NAMALWA (cell line): Measurements from ENCODE around the gene CECR2.

Experiments used
- DNase-seq: peaks from one replicate; pipeline ENCODE4 v3.0.0-alpha.2; 2015; ENCODE audit warnings: low spot score

Gene CECR2

DNA sequence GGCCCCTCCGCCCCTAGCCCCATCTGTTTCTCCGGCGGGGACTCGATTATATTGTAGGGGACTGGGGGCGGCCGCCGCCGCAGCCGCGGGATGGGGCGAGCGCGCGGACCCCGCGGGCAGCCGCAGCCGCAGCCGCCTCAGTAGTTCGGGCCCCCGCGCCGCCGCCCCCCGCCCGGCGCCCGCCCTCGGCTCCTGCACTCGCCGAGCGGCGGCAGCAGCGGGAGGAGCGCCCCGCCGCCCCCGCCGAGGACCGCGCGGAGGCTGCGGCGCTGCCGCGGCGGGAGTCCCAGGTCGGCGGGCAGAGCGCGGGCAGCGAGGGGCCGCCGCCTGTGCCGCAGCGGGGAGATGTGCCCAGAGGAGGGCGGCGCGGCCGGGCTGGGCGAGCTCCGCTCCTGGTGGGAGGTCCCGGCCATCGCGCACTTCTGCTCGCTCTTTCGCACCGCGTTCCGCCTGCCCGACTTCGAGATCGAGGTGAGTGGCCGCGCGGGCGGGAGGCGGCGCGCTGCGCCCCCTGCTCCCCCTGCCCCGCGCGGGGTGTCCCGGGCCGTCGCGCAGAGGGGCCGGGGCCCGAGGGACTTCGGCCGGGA lies at the start of gene CECR2:
Gene CECR2, plus strand, starts transcription at position 22 of the 587 bp plus-strand sequence. Its CDS starts 324 bp downstream, at position 346.
- no peak for DNase-seq

DNA sequence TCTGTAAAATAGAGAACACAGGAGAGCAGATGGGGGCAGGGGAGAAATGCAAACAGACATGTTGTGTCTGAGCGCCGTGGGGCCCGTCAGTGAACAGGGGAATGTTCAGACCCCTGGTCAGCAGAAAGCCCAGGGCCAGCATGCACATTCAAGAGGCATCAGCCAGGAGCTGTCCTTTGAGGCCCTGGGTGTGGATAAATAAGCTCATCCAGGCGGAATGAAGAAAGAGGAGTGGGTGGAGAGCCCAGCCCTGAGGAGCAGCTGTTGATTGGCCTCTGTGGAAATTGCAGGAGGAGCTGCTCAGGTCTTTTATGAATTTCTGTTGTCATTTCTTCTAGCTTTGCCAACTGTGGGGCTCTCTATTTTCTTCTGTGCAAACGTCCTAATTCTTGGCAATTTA lies 49.7 kb upstream of the CECR2 start:
- no peak for DNase-seq

DNA sequence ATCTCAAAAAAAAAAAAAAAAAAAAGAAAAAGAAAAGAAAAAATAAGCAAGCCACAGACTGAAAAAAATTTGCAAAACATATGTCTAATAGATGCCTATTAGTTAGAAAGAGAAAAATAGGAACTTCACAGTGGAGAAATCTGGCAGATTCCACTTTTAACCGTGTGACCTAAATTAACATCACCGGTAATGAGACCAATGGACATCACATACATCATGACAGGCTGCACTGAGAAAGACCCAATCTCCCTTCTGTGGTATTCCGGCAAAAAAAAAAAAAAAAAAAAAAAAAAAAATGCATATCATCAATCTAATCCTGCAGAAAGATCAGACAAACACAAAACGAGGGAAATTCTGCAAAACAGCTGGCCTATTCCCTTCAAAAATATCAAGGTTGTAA lies 46.7 kb upstream of the CECR2 start:
- DNase-seq, result no peak

DNA sequence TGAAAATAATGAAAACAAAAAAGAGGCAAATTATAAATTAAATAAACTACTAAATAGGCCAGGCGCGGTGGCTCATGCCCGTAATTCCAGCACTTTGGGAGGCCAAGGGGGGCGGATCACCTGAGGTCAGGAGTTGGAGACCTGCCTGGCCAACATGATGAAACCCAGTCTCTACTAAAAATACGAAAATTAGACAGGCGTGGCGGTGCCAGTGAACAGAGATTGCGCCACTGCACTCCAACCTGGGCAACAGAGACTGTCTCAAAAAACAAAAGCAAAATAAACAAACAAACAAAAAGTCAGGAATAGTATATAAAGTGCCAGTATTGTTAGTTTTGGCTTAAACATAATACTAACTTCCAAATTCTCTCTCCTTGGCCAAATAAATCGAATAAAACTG lies 37.6 kb upstream of the CECR2 start:
- no peak for DNase-seq

DNA sequence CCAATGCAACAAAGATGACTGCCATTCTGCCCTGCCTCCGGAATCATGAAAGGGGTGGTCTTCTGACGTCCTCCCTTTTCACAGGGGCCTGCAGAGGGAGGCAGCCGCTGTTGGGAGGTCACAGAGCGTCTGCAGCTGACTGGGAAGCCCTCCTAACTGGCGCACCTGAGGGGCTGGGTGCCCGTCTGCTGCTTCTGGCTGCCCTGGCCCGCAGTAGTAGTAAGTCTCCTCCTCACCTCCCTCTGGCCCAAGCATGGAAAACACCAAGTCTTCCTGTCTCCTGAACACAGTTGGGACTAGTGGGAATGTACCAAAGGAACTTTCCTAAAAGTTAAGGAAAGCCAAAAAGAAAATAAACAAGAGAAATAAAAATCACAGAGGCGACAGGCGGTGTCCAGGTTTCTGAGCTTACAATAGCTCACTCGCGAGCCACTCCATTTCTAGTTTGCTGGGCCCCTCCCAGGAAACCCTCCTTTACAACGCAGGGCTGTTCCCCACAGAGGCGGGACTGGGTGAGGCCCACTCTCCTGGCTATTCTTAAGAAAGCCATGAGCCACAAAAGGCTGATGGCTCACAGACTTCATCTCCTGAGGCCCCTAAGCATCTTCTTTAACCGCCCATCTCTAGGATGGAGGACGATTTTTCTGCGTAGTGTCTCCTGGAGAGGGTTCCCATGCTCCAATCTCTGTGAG lies 37.0 kb upstream of the CECR2 start:
- no peak for DNase-seq

DNA sequence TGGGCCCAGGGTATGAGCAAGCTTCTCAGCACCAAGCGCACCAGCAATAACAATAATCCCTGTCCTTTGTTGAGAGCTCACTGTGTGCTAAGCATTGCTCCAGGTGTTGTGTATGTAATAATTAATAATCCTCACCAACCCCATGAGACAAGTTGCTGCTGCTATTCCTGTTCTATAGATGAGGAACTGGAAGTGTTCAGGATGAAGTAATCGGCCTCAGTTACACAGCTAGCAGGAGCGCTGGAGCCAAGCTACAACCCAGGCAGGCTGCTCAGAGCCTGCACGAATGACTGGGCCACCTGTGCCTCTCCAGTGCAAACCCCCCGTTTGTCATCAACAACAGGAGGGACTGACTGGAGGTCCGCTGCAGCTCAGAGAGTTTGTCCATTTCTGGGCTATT lies 35.2 kb upstream of the CECR2 start:
- no peak for DNase-seq

DNA sequence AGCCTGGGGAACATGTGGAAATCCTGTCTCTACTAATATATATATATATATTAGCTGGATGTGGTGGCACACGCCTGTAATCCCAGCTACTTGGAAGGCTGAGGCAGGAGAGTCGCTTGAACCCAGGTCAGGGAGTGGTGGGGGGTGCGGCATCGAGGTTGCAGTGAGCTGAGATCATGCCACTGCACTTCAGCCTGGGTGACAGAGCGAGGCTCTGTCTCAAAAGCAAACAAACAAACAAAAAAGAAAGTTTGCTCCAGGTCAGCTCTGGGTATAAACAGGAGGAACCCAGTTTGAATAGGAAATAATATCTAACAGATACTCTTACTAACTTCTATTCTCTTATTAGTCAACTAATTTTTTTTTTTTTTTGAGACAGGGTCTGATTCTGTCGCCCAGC lies 34.3 kb upstream of the CECR2 start:
- no peak for DNase-seq

DNA sequence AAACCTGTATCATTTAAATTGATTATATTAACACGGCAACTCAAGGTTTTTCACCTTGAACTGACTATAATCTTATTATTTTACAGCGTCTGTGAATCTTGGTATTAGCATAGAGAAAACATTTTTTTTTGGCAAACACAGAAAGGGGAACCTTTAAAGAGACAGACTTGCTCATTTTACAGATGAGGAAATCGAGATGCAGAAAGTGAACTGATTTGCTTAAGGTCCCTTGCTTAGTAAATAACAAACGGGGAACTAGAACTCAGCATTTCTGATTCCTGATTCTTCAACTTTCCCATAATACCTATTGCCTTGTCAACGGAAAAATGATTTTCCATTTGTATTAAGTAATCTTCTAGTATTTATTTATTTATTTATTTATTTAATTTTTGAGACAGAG lies 33.2 kb upstream of the CECR2 start:
- DNase-seq, result no peak

DNA sequence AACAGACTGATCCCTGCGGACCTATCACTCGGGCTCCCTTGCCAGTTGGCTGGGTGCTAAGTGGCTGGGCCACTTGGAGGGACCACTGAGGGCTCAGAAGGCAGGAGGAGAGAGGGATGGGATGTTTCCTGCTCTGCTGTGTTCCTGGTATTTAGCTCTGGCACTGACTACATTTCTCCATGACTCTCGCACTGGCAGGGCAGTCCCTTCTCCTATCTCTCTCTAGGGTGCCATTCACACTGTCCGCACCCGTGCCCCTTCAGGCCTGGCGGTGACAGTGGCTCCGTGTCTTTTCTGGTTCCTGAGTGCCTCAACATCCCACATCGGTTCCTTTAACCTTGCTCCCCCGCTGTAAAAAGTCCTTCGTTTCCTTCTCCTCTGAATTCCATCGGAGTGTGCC lies 31.6 kb upstream of the CECR2 start:
- no peak for DNase-seq

DNA sequence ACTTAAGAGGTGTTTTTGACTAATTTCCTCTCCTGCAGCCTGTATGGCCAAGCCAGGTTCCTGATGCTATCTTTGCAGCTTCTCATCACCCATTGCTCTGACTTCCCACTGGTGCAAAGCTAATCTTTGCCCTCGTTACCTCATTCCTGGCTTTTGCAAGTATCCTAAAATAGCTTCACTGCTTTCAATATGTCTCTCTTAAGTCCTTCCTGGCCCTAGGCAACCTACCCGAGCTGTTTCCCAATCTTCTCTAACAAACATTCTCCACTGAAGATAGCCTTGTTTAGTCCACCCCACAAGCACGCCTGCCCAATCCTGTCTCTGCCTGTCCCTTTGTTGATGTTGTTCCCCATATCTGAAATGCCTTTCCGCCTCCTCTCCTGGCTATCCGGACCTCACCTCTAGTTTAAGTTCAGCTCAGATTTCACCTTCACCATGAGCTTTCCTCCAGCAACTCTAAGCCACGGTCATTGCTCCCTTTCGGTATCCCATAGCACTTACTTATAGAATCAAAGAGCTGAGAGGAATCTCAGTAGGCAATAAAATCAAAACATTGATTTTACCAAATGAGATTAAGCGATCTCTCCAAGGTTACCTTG lies 30.1 kb upstream of the CECR2 start:
- no peak for DNase-seq

DNA sequence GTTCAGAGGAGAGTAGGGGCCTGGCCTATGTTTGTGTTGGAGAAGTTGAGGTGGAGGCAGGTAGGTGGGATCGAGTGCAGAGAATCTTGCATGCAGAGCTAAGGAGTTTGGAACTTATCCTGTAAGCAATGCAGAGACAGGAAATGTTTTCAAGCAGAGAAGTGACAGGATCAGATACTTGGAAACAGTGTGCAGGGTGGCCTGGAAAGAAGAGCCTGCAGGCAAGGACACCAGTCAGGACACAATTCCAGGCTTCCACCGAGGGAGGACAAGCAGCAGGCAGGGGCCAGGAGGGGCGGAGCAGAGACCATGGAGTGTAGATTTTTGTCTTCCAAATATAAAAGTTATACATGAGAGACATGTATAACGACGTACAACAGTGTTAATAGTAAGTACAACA lies 26.9 kb upstream of the CECR2 start:
- no peak for DNase-seq

DNA sequence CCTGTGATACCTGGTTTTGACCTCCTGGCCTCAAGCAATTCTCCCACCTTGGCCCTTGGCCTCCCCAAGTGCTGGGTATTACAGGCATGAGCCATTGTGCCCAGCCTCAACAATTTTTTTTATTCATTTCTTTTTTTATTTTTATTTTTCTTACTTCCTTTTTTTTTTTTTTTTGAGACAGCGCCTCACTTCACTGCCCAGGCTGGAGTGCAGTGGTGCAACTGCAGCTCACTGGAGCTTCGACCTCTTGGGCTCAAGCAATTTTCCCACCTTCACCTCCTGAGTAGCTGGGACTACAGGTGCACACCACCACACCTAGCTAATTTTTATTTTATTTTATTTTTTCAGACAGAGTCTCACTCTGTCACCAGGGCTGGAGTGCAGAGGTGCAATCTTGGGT lies 25.5 kb upstream of the CECR2 start:
- DNase-seq, result no peak

DNA sequence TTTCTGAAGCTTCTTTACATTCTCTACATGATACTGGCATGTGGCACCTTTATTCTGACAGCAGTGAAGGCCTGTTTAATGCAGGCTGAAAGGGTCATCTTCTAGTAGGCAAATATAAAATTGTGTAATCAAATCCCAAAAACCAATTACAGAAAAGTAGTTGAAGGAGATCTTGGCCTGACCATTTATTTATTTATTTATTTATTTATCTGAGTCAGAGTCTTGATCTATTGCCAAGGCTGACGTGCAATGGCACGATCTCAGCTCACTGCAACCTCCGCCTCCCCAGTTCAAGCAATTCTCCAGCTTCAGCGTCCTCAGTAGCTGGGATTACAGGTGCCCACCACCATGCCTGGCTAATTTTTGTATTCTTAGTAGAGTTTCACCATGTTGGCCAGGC lies 22.7 kb upstream of the CECR2 start:
- no peak for DNase-seq

DNA sequence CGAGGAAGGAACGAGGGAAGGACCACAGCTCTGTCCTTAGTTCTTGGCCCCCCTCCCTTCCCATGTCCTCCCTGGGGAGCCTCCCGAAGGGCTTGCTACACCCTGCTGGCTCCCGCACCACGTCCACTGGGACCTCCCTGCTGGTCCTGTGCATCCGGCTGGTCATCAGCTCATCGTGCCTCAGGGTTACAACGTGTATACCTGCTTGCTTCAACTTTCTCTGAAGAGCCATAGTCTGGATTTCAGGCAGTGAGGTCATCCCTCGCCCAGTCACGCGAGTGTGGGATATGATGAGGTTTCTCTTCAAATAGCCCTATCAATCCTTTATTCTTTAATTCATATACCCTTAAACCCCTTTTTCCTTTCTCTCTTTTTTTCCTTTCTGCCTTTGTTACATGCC lies 21.5 kb upstream of the CECR2 start:
- DNase-seq, result no peak

DNA sequence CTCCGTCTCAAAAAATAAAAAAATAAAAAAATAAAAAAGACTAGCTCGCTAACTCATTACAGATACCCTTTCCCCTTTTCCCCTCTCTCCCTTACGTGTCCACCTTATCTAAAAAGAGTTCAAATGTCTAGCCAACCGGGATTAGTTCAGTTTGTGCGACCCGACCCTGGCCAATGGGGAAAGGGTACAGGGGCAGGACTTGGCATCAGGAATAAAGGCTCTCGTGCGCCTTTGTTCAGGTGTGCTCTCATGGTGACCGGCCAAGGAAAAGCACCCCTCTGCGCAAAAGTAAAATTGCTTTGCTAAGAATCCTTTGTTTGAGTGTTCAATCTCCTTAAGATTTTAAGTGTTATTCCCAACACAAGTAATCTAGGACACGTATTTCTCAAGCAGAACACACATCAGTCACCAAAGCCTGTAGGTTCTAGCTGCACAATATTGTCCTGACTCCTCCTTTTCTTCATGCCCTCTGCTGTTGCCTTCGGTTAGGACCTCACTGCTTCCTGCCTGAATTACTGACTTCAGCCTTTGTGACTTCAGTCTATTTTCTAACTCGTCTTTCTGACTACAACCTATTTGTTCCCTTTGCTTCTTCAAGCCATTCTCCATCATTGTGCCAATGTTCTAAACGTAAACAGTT lies 20.7 kb upstream of the CECR2 start:
- no peak for DNase-seq

DNA sequence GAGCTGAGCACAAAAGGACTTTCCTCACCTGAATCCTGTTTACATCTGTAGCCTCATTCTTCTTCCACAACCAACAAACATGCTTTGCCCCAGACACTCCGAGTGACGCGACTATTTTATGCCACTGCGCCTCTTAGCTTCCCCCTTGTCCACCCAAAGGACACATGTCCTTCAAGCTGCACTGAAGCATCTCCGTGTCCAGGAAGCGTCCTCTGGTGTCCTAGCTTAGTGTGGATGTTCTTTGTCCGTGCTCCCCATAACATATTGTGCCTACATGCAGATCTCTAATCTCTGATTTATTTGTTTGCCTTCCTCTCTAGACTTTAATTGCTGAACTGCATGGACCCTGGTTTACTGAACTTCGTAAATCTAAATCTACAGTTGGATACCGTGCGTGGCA lies 20.1 kb upstream of the CECR2 start:
- DNase-seq, result no peak

DNA sequence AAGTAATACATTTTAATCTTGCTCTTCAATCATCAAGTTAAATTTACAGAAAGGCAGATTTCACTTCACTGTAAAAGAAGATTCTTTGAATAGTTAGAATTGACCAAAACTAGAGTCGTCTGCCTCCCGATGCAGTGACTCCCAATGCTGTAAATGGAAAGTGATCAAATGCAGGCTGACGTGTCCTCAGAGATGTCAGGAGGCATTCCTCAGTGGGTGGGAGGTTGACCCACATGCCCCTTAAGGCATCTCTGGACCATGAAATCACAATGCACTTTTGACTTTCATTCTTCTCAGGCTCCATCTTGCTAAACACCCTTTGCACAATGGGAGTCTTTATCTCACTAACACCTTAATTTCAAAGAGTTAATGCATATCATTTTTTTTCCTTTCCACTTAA lies 19.0 kb upstream of the CECR2 start:
- DNase-seq, result no peak

DNA sequence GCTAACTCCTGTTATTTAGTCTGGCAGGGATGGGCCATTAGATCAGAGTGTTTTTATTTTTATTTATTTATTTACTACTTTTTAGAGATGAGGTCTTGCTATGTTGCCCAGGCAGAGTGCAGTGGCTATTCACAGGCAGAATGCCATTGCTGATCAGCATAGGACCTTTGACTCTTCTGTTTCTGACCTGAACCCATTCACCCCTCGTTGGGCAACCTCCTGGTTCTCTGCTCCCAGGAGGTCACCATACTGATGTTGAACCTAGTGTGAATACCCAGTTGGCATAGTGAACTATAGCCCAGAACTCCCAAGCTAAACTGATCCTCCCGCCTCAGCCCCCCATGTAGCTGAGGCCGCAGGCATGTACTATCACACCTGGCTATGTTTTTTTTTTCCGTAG lies 16.5 kb upstream of the CECR2 start:
- DNase-seq, result no peak

DNA sequence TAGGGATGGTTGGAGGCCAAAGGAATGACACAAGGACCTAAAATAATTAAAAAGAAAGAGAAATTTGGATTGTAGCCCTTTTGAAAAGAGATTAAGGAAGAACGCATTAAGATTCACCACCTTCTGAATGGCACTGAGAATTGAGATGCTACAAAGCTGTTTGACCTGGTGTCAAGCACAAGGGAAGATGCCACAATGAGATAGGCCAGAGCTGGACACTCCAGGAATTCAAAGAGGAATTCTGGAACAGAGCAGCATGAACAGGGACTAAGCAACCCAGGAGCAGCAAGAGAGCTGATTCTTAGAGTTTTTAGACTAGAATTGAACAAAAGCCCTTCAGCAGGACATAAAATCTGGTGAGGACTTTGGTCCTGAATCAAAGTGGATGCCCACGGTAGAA lies 11.6 kb upstream of the CECR2 start:
- DNase-seq, result no peak

DNA sequence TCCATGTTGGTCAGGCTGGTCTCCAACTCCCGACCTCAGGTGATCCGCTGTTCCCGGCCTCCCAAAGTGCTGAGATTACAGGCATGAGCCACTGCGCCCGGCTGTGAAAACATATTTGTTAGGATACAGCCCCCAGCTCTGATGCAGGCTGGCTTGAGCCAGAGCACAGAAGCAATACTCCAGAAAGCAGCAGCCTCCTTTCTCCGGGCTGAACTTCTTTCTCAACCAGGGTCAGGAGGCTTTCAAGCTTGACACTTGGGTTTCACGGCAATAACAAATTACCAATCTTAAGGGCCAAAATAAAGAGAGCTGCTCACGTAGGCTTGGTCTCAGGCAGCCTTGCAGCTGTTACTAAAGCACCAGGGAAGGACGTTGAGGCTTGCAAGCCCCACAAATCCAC lies 10.8 kb upstream of the CECR2 start:
- DNase-seq, result no peak

DNA sequence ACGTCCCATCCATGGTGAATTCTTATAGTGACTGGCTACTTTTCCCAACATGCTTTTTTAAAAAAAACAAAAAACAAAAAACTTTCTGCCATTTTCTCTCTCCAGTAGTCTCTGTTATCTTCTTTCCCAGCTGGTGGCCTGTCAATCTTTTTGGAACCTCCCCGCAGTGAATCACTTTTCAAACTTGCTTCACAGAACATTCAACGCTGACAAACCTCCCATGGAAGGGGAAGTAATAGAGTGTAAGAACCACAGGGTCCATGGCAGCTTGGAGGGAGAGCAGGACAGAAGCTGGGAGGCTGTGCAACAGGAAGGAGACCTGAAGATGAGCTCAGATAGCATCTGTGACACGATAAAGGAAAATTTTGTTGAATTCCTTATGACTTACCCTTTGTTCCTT lies 9.8 kb upstream of the CECR2 start:
- DNase-seq, result no peak

DNA sequence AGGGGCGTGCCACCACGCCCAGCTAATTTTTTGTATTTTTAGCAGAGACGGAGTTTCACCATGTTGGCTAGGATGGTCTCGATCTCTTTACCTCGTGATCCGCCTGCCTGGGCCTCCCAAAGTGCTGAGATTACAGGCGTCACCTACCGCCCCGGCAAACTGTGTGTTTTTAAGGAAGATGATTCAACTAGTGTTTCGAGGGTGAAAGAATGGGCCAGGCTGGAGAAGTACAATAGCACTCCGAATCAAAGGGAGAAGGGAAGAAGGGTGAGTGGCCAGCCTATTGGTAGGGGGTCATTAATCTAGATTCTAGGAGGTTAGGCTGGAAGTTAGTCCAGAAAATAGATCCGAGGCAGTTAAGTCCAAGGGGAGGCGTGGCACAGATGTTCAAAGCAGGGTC lies 2.9 kb upstream of the CECR2 start:
- DNase-seq, result no peak

DNA sequence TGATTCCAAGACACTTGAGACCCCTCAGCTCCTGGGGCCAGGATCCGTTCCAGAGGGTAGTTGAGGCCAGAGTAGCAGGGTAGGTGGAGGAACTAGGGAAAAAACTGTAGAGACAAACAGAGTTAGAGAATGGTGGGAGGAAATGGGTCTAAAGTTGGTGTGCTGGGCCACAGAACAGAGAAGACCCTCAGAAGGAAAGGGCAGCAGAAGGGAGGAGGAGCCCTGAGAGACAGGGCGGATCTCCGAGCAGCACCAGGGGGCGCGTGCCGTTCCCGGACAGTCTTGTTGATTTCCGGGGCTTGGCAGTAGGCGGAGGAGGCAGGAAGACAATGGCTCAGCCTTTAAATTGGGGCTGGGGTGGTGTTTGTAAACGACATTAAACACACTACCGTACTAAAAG lies 2.4 kb upstream of the CECR2 start:
- no peak for DNase-seq

DNA sequence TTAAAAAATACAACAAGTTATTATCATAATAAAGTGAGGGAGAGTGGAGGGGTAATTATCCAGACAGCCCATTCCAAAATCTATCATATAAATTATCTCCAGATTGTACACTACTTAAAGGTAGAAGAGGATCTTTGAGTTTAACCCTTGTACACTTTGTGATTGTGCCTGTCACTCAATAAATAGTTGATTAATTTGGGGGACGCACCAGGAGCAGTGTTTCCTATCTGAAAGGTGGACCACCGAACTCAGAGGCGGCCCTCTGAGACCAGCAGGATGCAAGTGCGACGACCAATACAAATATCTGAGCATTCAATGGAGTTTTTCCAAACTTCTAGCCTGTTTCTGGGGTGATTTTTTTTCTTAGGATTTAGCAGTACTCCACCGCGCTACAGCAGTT lies 1.1 kb upstream of the CECR2 start:
- DNase-seq, result no peak
